Measurements from ENCODE around the gene EXOSC1. TPM values are rescaled to one million over a fixed set of nuclear protein-coding genes. Genes with fewer than 3 reads are reported as not detected.
A peak's percentile ranks its signal among the peaks of the same experiment; 100 is the strongest.

The EXOSC1 gene
- total and polyA plus RNA-seq, 2 of the 13 experiments (the other 11 are each of a cell fraction or from before 2014, with no cell fraction given): 36.3 to 39.9 TPM

GRCh38 chr10:97407211-97407951, 38.4 kb downstream of the EXOSC1 start (continued):
- TF ChIP-seq UBTF (CRISPR knock-in tag; IDR thresholded peaks at IDR 0.05) (peak; percentile 32; the same call in 1 of the 2 replicates), SKI (IDR thresholded peaks at IDR 0.05; ENCODE audit: partially characterized antibody) (no peak), PTBP1 (IDR thresholded peaks at IDR 0.05; ENCODE audit: low read depth, low read length, poor library complexity, severe bottlenecking) (no peak), ELF1 (CRISPR knock-in tag; IDR thresholded peaks at IDR 0.05) (peak; percentile 31; the same call in 1 of the 2 replicates), ZNF614 (CRISPR knock-in tag; IDR thresholded peaks at IDR 0.05; ENCODE audit: borderline replicate concordance) (peak; percentile 39; the same call in 1 of the 2 replicates), ZNF160 (CRISPR knock-in tag; IDR thresholded peaks at IDR 0.05) (no peak), REPIN1 (CRISPR knock-in tag; IDR thresholded peaks at IDR 0.05; ENCODE audit: borderline replicate concordance, low read depth) (no peak), PRDM15 (CRISPR knock-in tag; IDR thresholded peaks at IDR 0.05) (no peak), KLF12 (CRISPR knock-in tag; IDR thresholded peaks at IDR 0.05; ENCODE audit: borderline replicate concordance) (no peak), MLX (CRISPR knock-in tag; IDR thresholded peaks at IDR 0.05) (no peak), BHLHE40 (IDR thresholded peaks at IDR 0.05; ENCODE audit: low read length) (no peak), GRHL1 (CRISPR knock-in tag; conservative IDR thresholded peaks at IDR 0.05) (no peak), ZNF781 (CRISPR knock-in tag; IDR thresholded peaks at IDR 0.05; ENCODE audit: borderline replicate concordance, not compliant biosample characterization) (no peak), FOXK2 (IDR thresholded peaks at IDR 0.05) (no peak), MAF1 (CRISPR knock-in tag; IDR thresholded peaks at IDR 0.05; ENCODE audit: borderline replicate concordance) (no peak), MIXL1 (CRISPR knock-in tag; IDR thresholded peaks at IDR 0.05) (no peak; the same call in 1 of the 2 replicates), ZFX (CRISPR knock-in tag; IDR thresholded peaks at IDR 0.05; ENCODE audit: low read depth) (no peak; the same call in none of the 2 replicates), NR2F1 (CRISPR knock-in tag; IDR thresholded peaks at IDR 0.05) (peak in 1 of 2 experiments; percentile 25; a peak in 1 of 4 replicates), U2AF1 (optimal IDR thresholded peaks at IDR 0.05; ENCODE audit: low read depth, low read length) (no peak), FOSL1 (CRISPR knock-in tag; IDR thresholded peaks at IDR 0.05; ENCODE audit: borderline replicate concordance) (no peak)

Data from HepG2 (cell line).